Measurements from ENCODE around the gene TEAD4. TPM values are rescaled to one million over a fixed set of nuclear protein-coding genes. Genes with fewer than 3 reads are reported as not detected.
A peak's percentile ranks its signal among the peaks of the same experiment; 100 is the strongest.

The TEAD4 gene
- total RNA-seq, 1 experiment from 2014 or later, result 96.2 TPM

DNA sequence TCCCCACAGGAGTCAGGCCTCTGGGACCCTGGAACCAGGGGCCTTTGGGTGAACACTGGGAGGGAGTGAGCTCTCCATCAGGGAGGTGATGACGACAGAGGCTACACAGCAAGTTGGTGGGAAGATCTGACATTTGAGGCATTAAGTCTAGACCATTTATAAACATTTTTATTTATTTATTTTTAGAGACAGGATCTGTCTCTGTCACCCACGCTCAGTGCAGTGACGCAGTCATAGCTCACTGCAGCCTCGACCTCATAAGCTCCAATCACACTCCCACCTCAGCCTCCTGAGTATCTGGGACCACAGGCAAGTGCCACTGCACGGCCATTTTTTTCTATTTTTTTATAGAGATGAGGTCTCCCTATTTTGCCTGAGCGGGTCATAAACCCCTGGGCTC is 53.6 kb downstream of the TEAD4 start:
- ChIA-PET POLR2A (no interaction called here), CTCF (interaction anchor here (1.8 kb wide), 1 partner anchor 21 kb away, joined by 6 read pairs; no protein-coding TSS in a partner anchor)
- Histone ChIP-seq H3K4me3 (ENCODE audit: low read depth, low read length) (no peak overlapping the region), H3K9me3 (no peaks in the 10 kb centered on the region), H3K4me1 (no peaks in the 10 kb centered on the region), H3K27me3 (replicated peaks; ENCODE audit: control insufficient read depth, insufficient read depth, low read length) (no peaks in the 10 kb centered on the region), H3K36me3 (ENCODE audit: control insufficient read depth, insufficient read depth, low read length) (no peaks in the 10 kb centered on the region; the same call in 1 of the 2 replicates)
- no peak for DNase-seq
- intact Hi-C loops (cut with micrococcal nuclease; ENCODE audit: unreplicated experiment), result no loop called here
- Mint-ChIP-seq H3K27me3 (ENCODE audit: insufficient read depth, unreplicated experiment) (no peaks in the 10 kb centered on the region), H3K9me3 (ENCODE audit: unreplicated experiment) (no peaks in the 10 kb centered on the region), H3K27ac (ENCODE audit: unreplicated experiment) (no peak overlapping the region), H3K4me3 (ENCODE audit: unreplicated experiment) (no peak overlapping the region), H3K36me3 (ENCODE audit: insufficient read depth, unreplicated experiment) (peaks cover 75% of the 10 kb centered on the region), H3K4me1 (ENCODE audit: low read depth, unreplicated experiment) (no peaks in the 10 kb centered on the region)
- TF ChIP-seq, protein P1, sequence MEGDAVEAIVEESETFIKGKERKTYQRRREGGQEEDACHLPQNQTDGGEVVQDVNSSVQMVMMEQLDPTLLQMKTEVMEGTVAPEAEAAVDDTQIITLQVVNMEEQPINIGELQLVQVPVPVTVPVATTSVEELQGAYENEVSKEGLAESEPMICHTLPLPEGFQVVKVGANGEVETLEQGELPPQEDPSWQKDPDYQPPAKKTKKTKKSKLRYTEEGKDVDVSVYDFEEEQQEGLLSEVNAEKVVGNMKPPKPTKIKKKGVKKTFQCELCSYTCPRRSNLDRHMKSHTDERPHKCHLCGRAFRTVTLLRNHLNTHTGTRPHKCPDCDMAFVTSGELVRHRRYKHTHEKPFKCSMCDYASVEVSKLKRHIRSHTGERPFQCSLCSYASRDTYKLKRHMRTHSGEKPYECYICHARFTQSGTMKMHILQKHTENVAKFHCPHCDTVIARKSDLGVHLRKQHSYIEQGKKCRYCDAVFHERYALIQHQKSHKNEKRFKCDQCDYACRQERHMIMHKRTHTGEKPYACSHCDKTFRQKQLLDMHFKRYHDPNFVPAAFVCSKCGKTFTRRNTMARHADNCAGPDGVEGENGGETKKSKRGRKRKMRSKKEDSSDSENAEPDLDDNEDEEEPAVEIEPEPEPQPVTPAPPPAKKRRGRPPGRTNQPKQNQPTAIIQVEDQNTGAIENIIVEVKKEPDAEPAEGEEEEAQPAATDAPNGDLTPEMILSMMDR (IDR thresholded peaks at IDR 0.05; ENCODE audit: insufficient read depth in 1 of 2, low read depth in 1 of 2, low read length in 1 of 2, severe bottlenecking in 1 of 2, unreplicated experiment in 1 of 2), result no peak
- no TSS peak for BruUV-seq (replicated peaks)

- no peaks in the 10 kb centered on the region for H3K9me3 Mint-ChIP-seq (ENCODE audit: unreplicated experiment)
- Histone ChIP-seq H3K4me3 (ENCODE audit: low read depth, low read length) (no peak overlapping the region), H3K4me1 (no peaks in the 10 kb centered on the region), H3K9me3 (no peaks in the 10 kb centered on the region), H3K36me3 (ENCODE audit: control insufficient read depth, insufficient read depth, low read length) (no peaks in the 10 kb centered on the region; the same call in 1 of the 2 replicates), H3K27me3 (replicated peaks; ENCODE audit: control insufficient read depth, insufficient read depth, low read length) (no peaks in the 10 kb centered on the region)
- POLR2A ChIA-PET, result no interaction called here
- TSS peak; percentile 9 for BruUV-seq (replicated peaks)
- intact Hi-C loops (cut with micrococcal nuclease; ENCODE audit: unreplicated experiment), result no loop called here
- no peak for DNase-seq
- H3K4me3 Mint-ChIP-seq (ENCODE audit: unreplicated experiment), result no peak overlapping the region
- H3K27ac Mint-ChIP-seq (ENCODE audit: unreplicated experiment), result no peak overlapping the region
- peaks cover 82% of the 10 kb centered on the region for H3K36me3 Mint-ChIP-seq (ENCODE audit: insufficient read depth, unreplicated experiment)
- CTCF ChIA-PET, result interaction anchor here (1.0 kb wide), 1 partner anchor 19 kb away, joined by 3 read pairs; no protein-coding TSS in a partner anchor
- no peaks in the 10 kb centered on the region for H3K4me1 Mint-ChIP-seq (ENCODE audit: low read depth, unreplicated experiment)
- TF ChIP-seq, protein P1 (IDR thresholded peaks at IDR 0.05; ENCODE audit: insufficient read depth in 1 of 2, low read depth in 1 of 2, low read length in 1 of 2, severe bottlenecking in 1 of 2, unreplicated experiment in 1 of 2), result no peak
- no peaks in the 10 kb centered on the region for H3K27me3 Mint-ChIP-seq (ENCODE audit: insufficient read depth, unreplicated experiment)
These were observed 55.4 kb downstream of the TEAD4 start for GRCh38 chr12:3014641-3015040.

- Mint-ChIP-seq H3K9me3 (ENCODE audit: unreplicated experiment) (no peaks in the 10 kb centered on the region), H3K4me3 (ENCODE audit: unreplicated experiment) (no peak overlapping the region), H3K27ac (ENCODE audit: unreplicated experiment) (no peak overlapping the region), H3K4me1 (ENCODE audit: low read depth, unreplicated experiment) (no peaks in the 10 kb centered on the region), H3K27me3 (ENCODE audit: insufficient read depth, unreplicated experiment) (no peaks in the 10 kb centered on the region), H3K36me3 (ENCODE audit: insufficient read depth, unreplicated experiment) (peaks cover 79% of the 10 kb centered on the region)
- Histone ChIP-seq H3K9me3 (no peaks in the 10 kb centered on the region), H3K4me1 (no peaks in the 10 kb centered on the region), H3K4me3 (ENCODE audit: low read depth, low read length) (no peak overlapping the region), H3K27me3 (replicated peaks; ENCODE audit: control insufficient read depth, insufficient read depth, low read length) (no peaks in the 10 kb centered on the region), H3K36me3 (ENCODE audit: control insufficient read depth, insufficient read depth, low read length) (no peaks in the 10 kb centered on the region; the same call in none of the 2 replicates)
- ChIA-PET CTCF (no interaction called here), POLR2A (no interaction called here)
- intact Hi-C loops (cut with micrococcal nuclease; ENCODE audit: unreplicated experiment), result no loop called here
- no TSS peak for BruUV-seq (replicated peaks)
- TF ChIP-seq, protein P1 (IDR thresholded peaks at IDR 0.05; ENCODE audit: insufficient read depth in 1 of 2, low read depth in 1 of 2, low read length in 1 of 2, severe bottlenecking in 1 of 2, unreplicated experiment in 1 of 2), result no peak
- DNase-seq, result no peak
These were observed 56.2 kb downstream of the TEAD4 start for GRCh38 chr12:3015356-3015755.
